ENCODE measurements around the gene GTF3A. TPM values are rescaled to one million over a fixed set of nuclear protein-coding genes. Genes with fewer than 3 reads are reported as not detected.

The GTF3A gene
- total RNA-seq (2022; extraction: Qiagen RNA extraction) = 93.8 to 102 TPM (median 97.0 TPM) in 5 replicates

DNA sequence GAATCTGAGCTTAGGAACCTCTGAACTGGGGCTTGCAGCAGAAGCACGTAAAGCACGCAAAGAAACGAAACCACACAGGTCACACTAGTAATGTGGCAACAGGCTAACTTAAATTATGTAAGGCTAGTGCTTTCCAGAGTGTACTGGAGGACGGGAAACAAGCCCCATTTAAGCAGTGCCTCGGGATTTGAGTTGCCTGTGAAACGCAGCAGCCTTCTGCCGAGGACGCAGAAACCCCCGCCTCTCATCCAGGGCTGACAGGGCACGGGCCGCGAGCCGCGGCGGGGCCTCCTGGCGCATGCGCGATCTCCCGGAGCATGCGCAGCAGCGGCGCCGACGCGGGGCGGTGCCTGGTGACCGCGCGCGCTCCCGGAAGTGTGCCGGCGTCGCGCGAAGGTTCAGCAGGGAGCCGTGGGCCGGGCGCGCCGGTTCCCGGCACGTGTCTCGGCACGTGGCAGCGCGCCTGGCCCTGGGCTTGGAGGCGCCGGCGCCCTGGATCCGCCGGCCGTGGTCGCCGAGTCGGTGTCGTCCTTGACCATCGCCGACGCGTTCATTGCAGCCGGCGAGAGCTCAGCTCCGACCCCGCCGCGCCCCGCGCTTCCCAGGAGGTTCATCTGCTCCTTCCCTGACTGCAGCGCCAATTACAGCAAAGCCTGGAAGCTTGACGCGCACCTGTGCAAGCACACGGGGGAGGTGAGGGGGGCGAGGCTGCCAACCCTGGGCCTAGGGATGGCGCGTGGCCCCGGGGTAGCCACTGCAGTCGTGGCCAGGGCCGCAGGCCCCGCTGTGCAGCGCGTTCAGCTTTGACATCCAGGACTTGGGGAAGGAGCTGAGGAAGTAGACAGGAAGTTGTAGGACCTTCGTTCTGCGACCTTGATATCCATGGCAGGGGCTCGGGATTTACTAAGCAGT, at the start of gene GTF3A:
Gene GTF3A (plus strand): TSS at position 374 of the 912 bp plus-strand sequence.

DNA sequence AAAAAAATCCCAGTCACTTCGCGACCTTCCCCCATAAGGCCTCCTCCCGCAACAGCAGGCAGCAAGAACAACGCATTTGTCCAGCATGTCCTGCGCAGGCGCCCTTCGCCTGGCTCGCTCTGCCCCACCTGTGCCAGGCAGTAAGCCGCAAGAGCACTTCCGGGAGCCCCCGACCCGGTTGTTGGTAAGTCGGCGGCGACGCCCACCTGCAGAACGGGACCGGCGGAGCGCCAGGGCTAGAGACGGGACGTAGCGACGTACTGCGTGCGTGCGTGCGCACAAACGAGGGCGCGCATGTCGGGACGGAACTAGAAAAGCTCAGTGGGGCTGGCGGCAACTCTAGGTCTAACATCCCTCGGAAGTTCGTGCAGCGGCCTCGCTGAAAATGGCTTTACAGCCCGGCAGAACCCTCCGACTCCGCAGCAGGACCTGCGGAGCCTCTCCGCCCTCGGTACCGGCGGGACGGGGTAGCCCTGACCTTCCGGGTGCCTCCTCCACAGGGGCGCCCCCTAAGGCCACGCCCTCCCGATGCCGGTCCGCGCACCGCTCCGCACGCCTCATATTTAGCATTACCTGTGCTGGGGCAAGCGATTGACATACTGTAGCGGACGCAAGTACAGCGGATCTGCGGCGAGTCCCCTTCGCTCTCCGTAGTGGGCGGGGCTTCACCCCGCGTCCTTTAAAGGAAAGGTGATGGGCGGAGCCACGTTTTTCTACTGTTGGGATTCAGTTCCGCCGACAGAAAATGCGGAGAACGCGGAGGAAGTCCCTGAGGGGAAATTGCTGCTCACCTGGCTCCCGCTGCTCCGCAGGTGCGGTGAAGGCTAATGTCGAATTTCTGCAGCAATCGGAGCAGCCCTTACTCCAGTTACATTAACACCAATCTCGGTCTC, 25.8 kb downstream of the GTF3A start, which contains the start of gene MTIF3:
Gene MTIF3 (minus strand): TSS at position 629 of the 893 bp plus-strand sequence. CDS start 10,116 bp downstream, outside the sequence.

Other genes with a start within 250 kb of the GTF3A start
- 1,264 to 1,671 TPM (median 1,292 TPM) in 5 replicates for gene RPL21, start 173.1 kb upstream of the GTF3A start, total RNA-seq (2022; extraction: Qiagen RNA extraction)
- gene RASL11A, start 153.8 kb upstream of the GTF3A start, total RNA-seq (2022; extraction: Qiagen RNA extraction) = 3.6 to 6.6 TPM (median 4.5 TPM) in 5 replicates
- gene MTIF3, start 25.9 kb downstream of the GTF3A start, total RNA-seq (2022; extraction: Qiagen RNA extraction) = 18.6 to 24.1 TPM (median 20.1 TPM) in 5 replicates
- 3.3 to 4.1 TPM (median 3.8 TPM) in 5 replicates for gene LNX2, start 195.9 kb downstream of the GTF3A start, total RNA-seq (2022; extraction: Qiagen RNA extraction)
- gene POLR1D, start 197.3 kb downstream of the GTF3A start, total RNA-seq (2022; extraction: Qiagen RNA extraction) = 149 to 179 TPM (median 151 TPM) in 5 replicates

Data from A549 treated with Mapracorat at 1 μM for 4 hours (cell line).